Measurements from ENCODE around the gene NF2.
A peak's percentile ranks its signal among the peaks of the same experiment; 100 is the strongest.

Gene NF2

GRCh38 chr22:29668673-29669072 is 65.2 kb downstream of the NF2 start:
- no peak for DNase-seq (ENCODE audit: low spot score)

GRCh38 chr22:29670626-29671025 is 67.2 kb downstream of the NF2 start:
- DNase-seq (ENCODE audit: low spot score) = no peak

GRCh38 chr22:29673361-29674066 is 70.1 kb downstream of the NF2 start:
- DNase-seq (ENCODE audit: low spot score) = no peak

- no peak for DNase-seq (ENCODE audit: low spot score)
These were observed 70.7 kb downstream of the NF2 start for GRCh38 chr22:29674121-29674520.

- no peak for DNase-seq (ENCODE audit: low spot score)
These were observed 75.9 kb downstream of the NF2 start for GRCh38 chr22:29679316-29679715.

GRCh38 chr22:29683536-29683935 is 80.1 kb downstream of the NF2 start:
- DNase-seq (ENCODE audit: low spot score) = no peak

- DNase-seq (ENCODE audit: low spot score) = no peak
These were observed 80.8 kb downstream of the NF2 start for GRCh38 chr22:29684244-29684643.

GRCh38 chr22:29689206-29689879 is 85.9 kb downstream of the NF2 start:
- no peak for DNase-seq (ENCODE audit: low spot score)

GRCh38 chr22:29689880-29690213 is 86.4 kb downstream of the NF2 start:
- DNase-seq (ENCODE audit: low spot score) = no peak

GRCh38 chr22:29690476-29690875 is 87.0 kb downstream of the NF2 start:
- no peak for DNase-seq (ENCODE audit: low spot score)

GRCh38 chr22:29691636-29692326 is 88.3 kb downstream of the NF2 start:
- DNase-seq (ENCODE audit: low spot score) = no peak

GRCh38 chr22:29692327-29692640 is 88.9 kb downstream of the NF2 start:
- no peak for DNase-seq (ENCODE audit: low spot score)

GRCh38 chr22:29693161-29693560 is 89.7 kb downstream of the NF2 start:
- no peak for DNase-seq (ENCODE audit: low spot score)

- no peak for DNase-seq (ENCODE audit: low spot score)
These were observed 90.2 kb downstream of the NF2 start for GRCh38 chr22:29693671-29694070.

- DNase-seq (ENCODE audit: low spot score) = no peak
These were observed 91.9 kb downstream of the NF2 start for GRCh38 chr22:29695129-29695926.

GRCh38 chr22:29697853-29698598 is 94.6 kb downstream of the NF2 start:
- DNase-seq (ENCODE audit: low spot score) = no peak

GRCh38 chr22:29700206-29700899 is 96.9 kb downstream of the NF2 start:
- DNase-seq (ENCODE audit: low spot score) = no peak

GRCh38 chr22:29700900-29701154 is 97.4 kb downstream of the NF2 start:
- peak; percentile 6 for DNase-seq (ENCODE audit: low spot score)

GRCh38 chr22:29701155-29701999 is 97.9 kb downstream of the NF2 start:
- peak; percentile 68 for DNase-seq (ENCODE audit: low spot score)

GRCh38 chr22:29702000-29702930 is 98.8 kb downstream of the NF2 start:
- DNase-seq (ENCODE audit: low spot score) = peak; percentile 37

All from LoVo (cell line).